Measurements from ENCODE around the gene NUMA1. TPM values are rescaled to one million over a fixed set of nuclear protein-coding genes. Genes with fewer than 3 reads are reported as not detected.

The NUMA1 gene
- total and polyA plus RNA-seq, 2 experiments from 2014 or later = 33.2 to 104 TPM

DNA sequence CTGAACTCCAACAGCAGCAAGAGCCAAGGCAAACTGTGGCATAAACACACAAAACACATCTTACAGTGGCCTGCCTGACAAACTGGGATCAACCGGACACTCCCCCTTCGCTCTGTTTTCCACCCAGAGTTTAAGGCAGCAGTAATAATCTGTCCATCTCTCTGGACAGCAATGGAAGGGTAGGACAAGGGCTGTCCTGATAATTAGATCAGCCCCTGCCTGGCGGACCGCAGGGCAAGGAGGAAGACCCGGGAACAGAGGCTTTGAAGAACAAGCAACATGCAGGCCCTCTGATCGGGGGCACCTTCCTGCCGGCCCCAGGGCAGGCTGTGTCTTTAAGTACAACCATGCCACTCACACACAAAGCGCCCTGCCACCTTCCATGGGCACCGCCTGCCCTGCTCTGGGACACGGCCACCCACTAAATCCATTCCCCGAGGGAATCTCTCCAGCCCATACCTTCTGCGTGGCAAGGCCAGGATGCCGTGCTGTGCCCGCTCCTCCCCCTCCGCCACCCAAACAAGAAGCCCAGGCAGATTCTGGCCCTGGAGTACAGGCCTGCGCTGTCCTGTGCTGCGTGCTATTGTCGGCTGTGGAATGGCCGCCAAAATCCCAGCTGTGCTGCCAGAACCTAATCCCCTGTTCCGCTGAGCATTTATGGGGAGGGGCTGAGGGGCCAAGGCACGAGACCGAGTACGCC is 38.8 kb downstream of the NUMA1 start:
- Mint-ChIP-seq H3K36me3 (ENCODE audit: low read depth) (peaks cover 3% of the 10 kb centered on the region; the same call in 2 of the 3 replicates), H3K9me3 (no peaks in the 10 kb centered on the region), H3K4me3 (no peak overlapping the region), H3K27ac (no peak overlapping the region), H3K4me1 (peaks cover 10% of the 10 kb centered on the region), H3K27me3 (ENCODE audit: insufficient read depth, low read depth, poor library complexity) (peaks cover 4% of the 10 kb centered on the region)
- Histone ChIP-seq H3K4me2 (peak overlapping the region; percentile 71), H3K27ac (ENCODE audit: low read depth) (peak overlapping the region; percentile 81), H4K20me1 (replicated peaks; ENCODE audit: insufficient read depth) (peaks cover 5% of the 10 kb centered on the region; the same call in 1 of the 2 replicates), H3K79me2 (replicated peaks; ENCODE audit: insufficient read depth) (peaks cover 66% of the 10 kb centered on the region), H3K36me3 (ENCODE audit: insufficient read depth) (no peaks in the 10 kb centered on the region), H2AFZ (0 out of 2 replicates have a peak overlapping the region, but pooled peaks have one; percentile 8), H3K4me3 (peak overlapping the region; percentile 51), H3K27me3 (ENCODE audit: insufficient read depth) (no peaks in the 10 kb centered on the region), H3K4me1 (ENCODE audit: insufficient read depth) (peaks cover 41% of the 10 kb centered on the region), H3K9me2 (ENCODE audit: insufficient read depth) (no peaks in the 10 kb centered on the region), H3F3A (replicated peaks; ENCODE audit: low read depth) (peaks cover 5% of the 10 kb centered on the region)
- TF ChIP-seq ZNF331 (CRISPR knock-in tag; IDR thresholded peaks at IDR 0.05; ENCODE audit: low read depth) = no peak
- no peak for TF ChIP-seq NANOG (IDR thresholded peaks at IDR 0.05; ENCODE audit: borderline replicate concordance)
- TF ChIP-seq, protein P1, sequence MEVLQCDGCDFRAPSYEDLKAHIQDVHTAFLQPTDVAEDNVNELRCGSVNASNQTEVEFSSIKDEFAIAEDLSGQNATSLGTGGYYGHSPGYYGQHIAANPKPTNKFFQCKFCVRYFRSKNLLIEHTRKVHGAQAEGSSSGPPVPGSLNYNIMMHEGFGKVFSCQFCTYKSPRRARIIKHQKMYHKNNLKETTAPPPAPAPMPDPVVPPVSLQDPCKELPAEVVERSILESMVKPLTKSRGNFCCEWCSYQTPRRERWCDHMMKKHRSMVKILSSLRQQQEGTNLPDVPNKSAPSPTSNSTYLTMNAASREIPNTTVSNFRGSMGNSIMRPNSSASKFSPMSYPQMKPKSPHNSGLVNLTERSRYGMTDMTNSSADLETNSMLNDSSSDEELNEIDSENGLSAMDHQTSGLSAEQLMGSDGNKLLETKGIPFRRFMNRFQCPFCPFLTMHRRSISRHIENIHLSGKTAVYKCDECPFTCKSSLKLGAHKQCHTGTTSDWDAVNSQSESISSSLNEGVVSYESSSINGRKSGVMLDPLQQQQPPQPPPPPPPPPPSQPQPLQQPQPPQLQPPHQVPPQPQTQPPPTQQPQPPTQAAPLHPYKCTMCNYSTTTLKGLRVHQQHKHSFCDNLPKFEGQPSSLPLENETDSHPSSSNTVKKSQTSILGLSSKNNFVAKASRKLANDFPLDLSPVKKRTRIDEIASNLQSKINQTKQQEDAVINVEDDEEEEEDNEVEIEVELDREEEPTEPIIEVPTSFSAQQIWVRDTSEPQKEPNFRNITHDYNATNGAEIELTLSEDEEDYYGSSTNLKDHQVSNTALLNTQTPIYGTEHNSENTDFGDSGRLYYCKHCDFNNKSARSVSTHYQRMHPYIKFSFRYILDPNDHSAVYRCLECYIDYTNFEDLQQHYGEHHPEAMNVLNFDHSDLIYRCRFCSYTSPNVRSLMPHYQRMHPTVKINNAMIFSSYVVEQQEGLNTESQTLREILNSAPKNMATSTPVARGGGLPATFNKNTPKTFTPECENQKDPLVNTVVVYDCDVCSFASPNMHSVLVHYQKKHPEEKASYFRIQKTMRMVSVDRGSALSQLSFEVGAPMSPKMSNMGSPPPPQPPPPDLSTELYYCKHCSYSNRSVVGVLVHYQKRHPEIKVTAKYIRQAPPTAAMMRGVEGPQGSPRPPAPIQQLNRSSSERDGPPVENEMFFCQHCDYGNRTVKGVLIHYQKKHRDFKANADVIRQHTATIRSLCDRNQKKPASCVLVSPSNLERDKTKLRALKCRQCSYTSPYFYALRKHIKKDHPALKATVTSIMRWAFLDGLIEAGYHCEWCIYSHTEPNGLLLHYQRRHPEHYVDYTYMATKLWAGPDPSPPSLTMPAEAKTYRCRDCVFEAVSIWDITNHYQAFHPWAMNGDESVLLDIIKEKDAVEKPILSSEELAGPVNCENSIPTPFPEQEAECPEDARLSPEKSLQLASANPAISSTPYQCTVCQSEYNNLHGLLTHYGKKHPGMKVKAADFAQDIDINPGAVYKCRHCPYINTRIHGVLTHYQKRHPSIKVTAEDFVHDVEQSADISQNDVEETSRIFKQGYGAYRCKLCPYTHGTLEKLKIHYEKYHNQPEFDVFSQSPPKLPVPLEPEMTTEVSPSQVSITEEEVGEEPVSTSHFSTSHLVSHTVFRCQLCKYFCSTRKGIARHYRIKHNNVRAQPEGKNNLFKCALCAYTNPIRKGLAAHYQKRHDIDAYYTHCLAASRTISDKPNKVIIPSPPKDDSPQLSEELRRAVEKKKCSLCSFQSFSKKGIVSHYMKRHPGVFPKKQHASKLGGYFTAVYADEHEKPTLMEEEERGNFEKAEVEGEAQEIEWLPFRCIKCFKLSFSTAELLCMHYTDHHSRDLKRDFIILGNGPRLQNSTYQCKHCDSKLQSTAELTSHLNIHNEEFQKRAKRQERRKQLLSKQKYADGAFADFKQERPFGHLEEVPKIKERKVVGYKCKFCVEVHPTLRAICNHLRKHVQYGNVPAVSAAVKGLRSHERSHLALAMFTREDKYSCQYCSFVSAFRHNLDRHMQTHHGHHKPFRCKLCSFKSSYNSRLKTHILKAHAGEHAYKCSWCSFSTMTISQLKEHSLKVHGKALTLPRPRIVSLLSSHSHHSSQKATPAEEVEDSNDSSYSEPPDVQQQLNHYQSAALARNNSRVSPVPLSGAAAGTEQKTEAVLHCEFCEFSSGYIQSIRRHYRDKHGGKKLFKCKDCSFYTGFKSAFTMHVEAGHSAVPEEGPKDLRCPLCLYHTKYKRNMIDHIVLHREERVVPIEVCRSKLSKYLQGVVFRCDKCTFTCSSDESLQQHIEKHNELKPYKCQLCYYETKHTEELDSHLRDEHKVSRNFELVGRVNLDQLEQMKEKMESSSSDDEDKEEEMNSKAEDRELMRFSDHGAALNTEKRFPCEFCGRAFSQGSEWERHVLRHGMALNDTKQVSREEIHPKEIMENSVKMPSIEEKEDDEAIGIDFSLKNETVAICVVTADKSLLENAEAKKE (CRISPR knock-in tag; IDR thresholded peaks at IDR 0.05) = no peak
- ATAC-seq = peak; percentile 48
- peak; percentile 52 for DNase-seq (ENCODE audit: low spot score)
